ENCODE data around the gene AQP6. TPM values are rescaled to one million over a fixed set of nuclear protein-coding genes. Genes with fewer than 3 reads are reported as not detected.

AQP6 gene
- total RNA-seq, 1 donor from 2014 or later = 0.21 TPM

DNA sequence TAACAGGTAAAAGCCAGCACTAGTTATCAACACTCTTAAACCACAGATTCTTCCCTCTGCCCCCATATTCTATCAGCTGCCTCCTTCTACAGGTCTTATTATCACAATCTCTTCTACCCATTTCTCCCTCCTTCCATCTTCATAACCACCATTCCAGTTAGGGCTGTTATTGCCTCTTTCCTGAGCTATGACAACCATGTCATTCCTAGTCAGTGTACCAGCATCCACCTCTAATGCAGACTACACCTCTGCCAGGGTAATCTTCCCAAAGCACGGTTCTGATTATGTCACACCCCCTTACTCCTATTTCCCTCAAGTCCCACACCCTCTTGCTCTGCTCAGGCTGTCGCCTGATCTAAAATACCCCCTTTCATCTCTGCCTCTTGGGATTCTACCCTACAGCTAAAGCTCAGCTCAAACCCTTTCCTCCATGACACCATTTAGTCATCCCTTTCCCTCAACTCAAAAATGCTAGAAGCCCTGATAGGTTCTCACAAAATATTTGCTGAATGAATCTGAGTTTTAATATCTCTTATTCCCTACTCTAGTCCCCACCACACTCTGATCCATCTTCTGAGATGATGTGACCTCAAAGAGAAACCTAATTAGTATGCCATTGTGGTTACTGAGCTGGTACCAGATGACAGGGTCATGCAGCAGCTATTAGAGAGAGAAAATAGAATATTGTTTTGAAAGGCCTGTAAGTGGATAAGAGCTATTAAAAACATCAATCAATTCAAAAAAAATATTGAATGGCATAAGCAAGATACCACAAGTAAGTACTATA is 40.8 kb downstream of the AQP6 start:
- Mint-ChIP-seq H3K4me3 (no peak overlapping the region), H3K36me3 (ENCODE audit: low read depth) (peaks cover 7% of the 10 kb centered on the region), H3K27ac (ENCODE audit: unreplicated experiment) (no peak overlapping the region), H3K9me3 (no peaks in the 10 kb centered on the region), H3K27me3 (ENCODE audit: low read depth) (no peaks in the 10 kb centered on the region), H3K4me1 (peaks cover 5% of the 10 kb centered on the region)
- DNase-seq (ENCODE audit: low read depth, low spot score) = no peak
- TF ChIP-seq, protein P1, sequence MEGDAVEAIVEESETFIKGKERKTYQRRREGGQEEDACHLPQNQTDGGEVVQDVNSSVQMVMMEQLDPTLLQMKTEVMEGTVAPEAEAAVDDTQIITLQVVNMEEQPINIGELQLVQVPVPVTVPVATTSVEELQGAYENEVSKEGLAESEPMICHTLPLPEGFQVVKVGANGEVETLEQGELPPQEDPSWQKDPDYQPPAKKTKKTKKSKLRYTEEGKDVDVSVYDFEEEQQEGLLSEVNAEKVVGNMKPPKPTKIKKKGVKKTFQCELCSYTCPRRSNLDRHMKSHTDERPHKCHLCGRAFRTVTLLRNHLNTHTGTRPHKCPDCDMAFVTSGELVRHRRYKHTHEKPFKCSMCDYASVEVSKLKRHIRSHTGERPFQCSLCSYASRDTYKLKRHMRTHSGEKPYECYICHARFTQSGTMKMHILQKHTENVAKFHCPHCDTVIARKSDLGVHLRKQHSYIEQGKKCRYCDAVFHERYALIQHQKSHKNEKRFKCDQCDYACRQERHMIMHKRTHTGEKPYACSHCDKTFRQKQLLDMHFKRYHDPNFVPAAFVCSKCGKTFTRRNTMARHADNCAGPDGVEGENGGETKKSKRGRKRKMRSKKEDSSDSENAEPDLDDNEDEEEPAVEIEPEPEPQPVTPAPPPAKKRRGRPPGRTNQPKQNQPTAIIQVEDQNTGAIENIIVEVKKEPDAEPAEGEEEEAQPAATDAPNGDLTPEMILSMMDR (conservative IDR thresholded peaks at IDR 0.05) = no peak

DNA sequence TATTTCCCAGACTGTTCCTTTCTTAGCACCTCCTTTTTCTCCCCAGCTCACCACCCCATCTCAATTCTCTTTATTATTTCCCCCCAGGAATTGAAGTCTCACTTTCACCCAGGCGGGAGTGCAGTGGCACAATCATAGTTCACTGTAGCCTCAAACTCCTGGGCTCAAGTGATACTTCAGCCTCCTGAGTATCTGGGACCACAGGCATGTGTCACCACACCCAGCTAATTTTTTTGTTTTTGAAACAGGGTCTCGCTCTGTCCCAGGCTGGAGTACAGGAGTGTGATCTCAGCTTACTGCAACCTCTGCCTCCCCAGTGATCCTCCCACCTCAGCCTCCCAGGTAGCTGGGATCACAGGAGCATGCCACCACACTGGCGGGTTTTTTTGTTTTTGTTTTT is 41.6 kb downstream of the AQP6 start:
- no peak overlapping the region for H3K27ac Mint-ChIP-seq (ENCODE audit: unreplicated experiment)
- H3K4me3 Mint-ChIP-seq = no peak overlapping the region
- no peak for DNase-seq (ENCODE audit: low read depth, low spot score)
- TF ChIP-seq, protein P1 (conservative IDR thresholded peaks at IDR 0.05) = no peak
- no peaks in the 10 kb centered on the region for H3K9me3 Mint-ChIP-seq
- no peaks in the 10 kb centered on the region for H3K27me3 Mint-ChIP-seq (ENCODE audit: low read depth)
- peaks cover 10% of the 10 kb centered on the region for H3K4me1 Mint-ChIP-seq
- peaks cover 7% of the 10 kb centered on the region for H3K36me3 Mint-ChIP-seq (ENCODE audit: low read depth)

DNA sequence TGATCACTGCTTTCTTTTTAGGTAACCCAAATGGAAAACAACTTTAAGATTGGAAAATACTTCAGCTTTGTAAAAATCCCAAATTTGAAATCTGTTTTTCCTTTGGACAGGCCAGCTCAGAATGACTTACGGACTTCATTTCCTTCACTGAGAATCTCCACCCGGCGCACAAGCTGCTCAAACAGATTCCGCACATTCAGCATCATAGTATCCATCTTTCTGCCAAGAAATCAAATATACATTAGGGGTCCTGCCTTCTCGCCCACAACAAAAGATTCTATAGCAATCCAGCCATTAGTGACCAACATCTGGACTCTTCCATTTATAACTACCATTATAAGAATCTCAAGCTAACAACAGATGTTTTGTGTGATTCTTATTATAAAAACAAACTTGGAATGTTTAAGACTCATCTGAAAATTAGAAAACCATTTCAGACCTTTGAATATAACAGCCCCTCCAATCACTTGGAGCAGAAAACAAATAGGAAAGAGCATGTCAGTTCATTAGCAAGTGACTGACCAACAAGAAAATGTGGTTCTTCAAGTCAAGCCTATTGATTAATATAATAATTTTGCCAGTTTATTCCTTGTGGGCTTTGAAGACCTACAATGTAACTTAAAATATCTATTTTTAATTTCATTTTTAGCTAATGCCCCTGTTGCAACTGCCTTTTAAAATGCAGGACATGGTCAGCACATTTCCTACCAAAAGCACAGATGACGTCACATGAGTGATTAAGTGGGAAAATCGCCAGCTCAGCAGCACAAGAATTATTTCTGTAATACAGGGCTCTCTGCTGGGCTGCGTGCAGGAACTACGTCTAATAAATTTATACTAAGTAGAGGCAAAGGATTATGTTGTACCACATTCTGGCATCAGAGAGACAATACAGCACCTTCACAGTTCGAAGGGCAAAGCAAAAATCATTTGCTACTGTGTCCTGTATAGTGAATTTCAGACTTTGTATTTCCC is 44.0 kb downstream of the AQP6 start:
- no peak for DNase-seq (ENCODE audit: low read depth, low spot score)
- H3K36me3 Mint-ChIP-seq (ENCODE audit: low read depth) = peaks cover 5% of the 10 kb centered on the region

DNA sequence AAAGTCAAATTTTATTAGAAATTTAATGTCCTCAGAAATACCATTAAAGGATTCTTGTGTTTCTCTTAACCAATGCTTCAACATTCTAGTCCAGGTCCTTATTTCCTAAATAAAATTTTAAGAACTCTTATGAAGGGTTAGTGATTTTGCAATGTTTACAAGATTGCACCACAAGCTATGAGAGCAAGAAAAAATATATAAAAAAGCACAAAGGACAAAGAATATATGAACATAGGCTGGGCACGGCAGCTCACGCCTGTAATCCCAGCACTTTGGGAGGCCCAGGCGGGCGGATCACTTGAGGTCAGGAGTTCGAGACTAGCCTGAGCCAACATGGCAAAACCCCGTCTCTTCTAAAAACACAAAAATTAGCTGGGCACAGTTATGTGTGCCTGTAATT is 44.9 kb downstream of the AQP6 start:
- Mint-ChIP-seq H3K9me3 (no peaks in the 10 kb centered on the region), H3K4me1 (peaks cover 27% of the 10 kb centered on the region), H3K4me3 (no peak overlapping the region), H3K36me3 (ENCODE audit: low read depth) (peaks cover 5% of the 10 kb centered on the region), H3K27ac (ENCODE audit: unreplicated experiment) (no peak overlapping the region), H3K27me3 (ENCODE audit: low read depth) (no peaks in the 10 kb centered on the region)
- TF ChIP-seq, protein P1 (conservative IDR thresholded peaks at IDR 0.05) = no peak
- no peak for DNase-seq (ENCODE audit: low read depth, low spot score)

More for the DNA sequence above, 44.0 kb downstream of the AQP6 start:
- Mint-ChIP-seq H3K27me3 (ENCODE audit: low read depth) (no peaks in the 10 kb centered on the region), H3K9me3 (no peaks in the 10 kb centered on the region), H3K4me3 (no peak overlapping the region), H3K4me1 (peaks cover 24% of the 10 kb centered on the region), H3K27ac (ENCODE audit: unreplicated experiment) (no peak overlapping the region)
- TF ChIP-seq, protein P1 (conservative IDR thresholded peaks at IDR 0.05) = no peak

DNA sequence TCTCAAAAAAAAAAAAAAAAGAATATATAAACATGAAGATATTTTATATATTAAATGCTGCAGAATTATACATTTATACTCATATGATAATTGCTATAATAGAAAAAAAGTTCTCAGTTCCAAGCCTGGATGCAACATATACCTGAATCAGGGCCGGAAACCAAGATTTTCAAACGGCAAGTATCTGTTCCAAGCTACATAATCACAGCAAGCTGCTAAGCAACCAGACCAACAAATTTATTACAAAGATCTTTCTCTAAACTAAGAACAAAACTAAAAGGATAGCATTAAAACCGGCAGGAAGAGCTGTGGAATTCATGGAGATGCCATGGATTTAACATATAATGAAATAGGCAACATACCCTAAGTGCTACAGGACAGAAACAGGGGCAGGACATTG is 45.4 kb downstream of the AQP6 start:
- H3K4me3 Mint-ChIP-seq = no peak overlapping the region
- DNase-seq (ENCODE audit: low read depth, low spot score) = no peak
- H3K27ac Mint-ChIP-seq (ENCODE audit: unreplicated experiment) = no peak overlapping the region
- H3K4me1 Mint-ChIP-seq = peaks cover 32% of the 10 kb centered on the region
- H3K9me3 Mint-ChIP-seq = no peaks in the 10 kb centered on the region
- no peaks in the 10 kb centered on the region for H3K27me3 Mint-ChIP-seq (ENCODE audit: low read depth)
- H3K36me3 Mint-ChIP-seq (ENCODE audit: low read depth) = peaks cover 5% of the 10 kb centered on the region
- TF ChIP-seq, protein P1 (conservative IDR thresholded peaks at IDR 0.05) = no peak

Measured in neural crest cell (in vitro differentiated cells).